Neutrophil (primary cell): Measurements from ENCODE around the gene CAPN13.

Experiments used
- H3K27ac ChIP-seq: fragments of 200-600 bp; sonication (generic); 2 replicates; pipeline ENCODE4 v1.5.1; 2016; ENCODE audit warnings: mild to moderate bottlenecking, moderate library complexity
- H3K27me3 ChIP-seq: fragments of 200-600 bp; sonication (generic); 2 replicates; pipeline ENCODE4 v1.6.0; 2016; ENCODE audit warnings: mild to moderate bottlenecking
- H3K36me3 ChIP-seq: fragments of 200-600 bp; sonication (generic); 2 replicates; pipeline ENCODE4 v1.5.1; 2017
- H3K4me1 ChIP-seq, 2 experiments: fragments of 200-600 bp in 1 of 2; sonication (generic) in 1 of 2; 1 replicate in 1 of 2; 2 replicates in 1 of 2; pipeline versions ENCODE4 v1.5.1 to v1.6.1; 2013 to 2016; ENCODE audit warnings: low read depth in 1 of 2, low read length in 1 of 2, mild to moderate bottlenecking in 1 of 2, moderate library complexity in 1 of 2; ENCODE audit not compliant: control insufficient read depth in 1 of 2, insufficient read depth in 1 of 2
- H3K4me3 ChIP-seq, 2 experiments: fragments of 200-600 bp in 1 of 2; sonication (generic) in 1 of 2; 1 replicate in 1 of 2; 2 replicates in 1 of 2; pipeline ENCODE4 v1.5.1; 2013 to 2016; ENCODE audit warnings: low read depth in 1 of 2, low read length in 1 of 2, mild to moderate bottlenecking in 1 of 2, moderate library complexity in 1 of 2
- H3K9me3 ChIP-seq: fragments of 200-600 bp; sonication (generic); 2 replicates; pipeline ENCODE4 v1.5.1; 2016
- CTCF ChIP-seq: fragments of 200-600 bp; sonication (generic); IDR thresholded peaks from 2 replicates; pipeline ENCODE4 v1.5.1; 2016; ENCODE audit warnings: antibody characterized with exemption

Gene CAPN13

DNA sequence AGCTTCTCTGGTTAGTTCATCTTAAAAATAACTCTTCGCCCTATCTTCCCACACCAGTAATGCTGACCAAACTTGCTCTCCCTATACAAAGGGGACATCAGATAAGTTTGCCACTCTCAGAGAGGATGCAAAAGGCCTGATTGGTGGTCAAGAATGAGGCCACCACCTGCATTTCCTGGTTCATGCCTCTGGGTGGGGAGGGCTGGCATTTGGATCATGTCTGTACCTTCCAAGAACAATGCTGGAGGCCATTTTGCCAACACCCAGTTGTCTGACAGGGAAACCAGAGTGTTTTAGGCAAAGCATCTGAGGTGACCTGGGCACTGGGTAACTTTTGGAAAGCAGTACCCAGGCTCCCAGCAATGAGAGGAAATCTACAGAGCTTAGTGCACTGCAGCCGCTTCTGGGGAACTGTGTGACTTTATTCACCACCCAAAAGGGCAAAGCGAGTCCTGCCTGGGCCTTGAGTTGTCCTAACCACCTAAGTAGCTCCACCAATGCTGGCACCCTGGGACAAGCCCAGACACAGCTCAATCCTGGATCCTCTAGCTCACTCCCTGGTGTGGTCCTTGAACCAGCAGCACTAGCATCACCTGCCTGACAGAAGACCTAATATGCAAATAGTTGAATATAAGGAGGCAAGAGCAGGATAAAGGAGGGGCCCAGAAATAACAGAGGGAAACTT is 35.1 kb downstream of the CAPN13 start:
- Histone ChIP-seq H3K27me3 (peaks cover 15% of the 10 kb centered on the region), H3K4me3 (no peak overlapping the region), H3K4me1 (no peaks in the 10 kb centered on the region), H3K9me3 (no peaks in the 10 kb centered on the region), H3K27ac (no peak overlapping the region), H3K36me3 (no peaks in the 10 kb centered on the region)
- TF ChIP-seq CTCF, result no peak

DNA sequence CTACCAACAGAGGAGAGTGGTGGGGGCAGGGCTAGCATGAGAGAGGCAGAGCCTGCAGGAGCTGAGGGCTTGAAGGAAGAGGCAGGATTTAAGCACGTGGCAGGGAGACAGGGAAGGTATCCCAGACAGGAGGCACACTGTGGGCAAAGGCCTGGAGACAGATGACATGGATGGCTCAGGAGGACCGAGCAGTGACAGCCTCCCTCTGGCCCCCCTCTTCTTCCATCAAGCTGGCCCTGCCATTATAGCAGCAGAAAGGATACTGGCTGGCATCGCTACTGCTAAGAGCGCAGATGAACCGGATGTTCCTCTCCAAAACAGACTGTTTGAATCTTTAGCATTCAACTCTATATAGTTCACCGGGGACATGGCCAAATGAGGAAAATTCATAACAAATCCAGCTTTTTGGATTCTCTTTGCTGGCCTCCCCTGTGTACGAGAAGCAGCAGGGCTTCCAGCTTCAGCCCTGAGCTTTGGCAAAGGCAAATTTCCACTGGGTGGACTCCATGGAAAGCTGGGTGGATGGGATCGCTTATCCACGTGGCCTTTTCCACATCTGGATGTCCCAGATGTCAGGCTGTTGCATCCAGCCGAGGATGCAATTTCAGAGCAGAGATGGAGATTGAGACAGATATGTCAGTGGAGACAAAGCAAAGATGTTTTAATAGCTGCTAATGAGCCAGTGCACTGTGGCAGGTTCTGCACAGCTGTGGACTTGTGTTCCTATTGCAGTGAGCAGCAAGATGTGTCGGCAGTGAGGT is 36.2 kb downstream of the CAPN13 start:
- no peak overlapping the region for H3K27ac ChIP-seq
- no peak overlapping the region for H3K4me3 ChIP-seq
- H3K27me3 ChIP-seq, result peaks cover 11% of the 10 kb centered on the region
- no peak for TF ChIP-seq CTCF
- H3K9me3 ChIP-seq, result no peaks in the 10 kb centered on the region
- H3K36me3 ChIP-seq, result no peaks in the 10 kb centered on the region
- no peaks in the 10 kb centered on the region for H3K4me1 ChIP-seq

DNA sequence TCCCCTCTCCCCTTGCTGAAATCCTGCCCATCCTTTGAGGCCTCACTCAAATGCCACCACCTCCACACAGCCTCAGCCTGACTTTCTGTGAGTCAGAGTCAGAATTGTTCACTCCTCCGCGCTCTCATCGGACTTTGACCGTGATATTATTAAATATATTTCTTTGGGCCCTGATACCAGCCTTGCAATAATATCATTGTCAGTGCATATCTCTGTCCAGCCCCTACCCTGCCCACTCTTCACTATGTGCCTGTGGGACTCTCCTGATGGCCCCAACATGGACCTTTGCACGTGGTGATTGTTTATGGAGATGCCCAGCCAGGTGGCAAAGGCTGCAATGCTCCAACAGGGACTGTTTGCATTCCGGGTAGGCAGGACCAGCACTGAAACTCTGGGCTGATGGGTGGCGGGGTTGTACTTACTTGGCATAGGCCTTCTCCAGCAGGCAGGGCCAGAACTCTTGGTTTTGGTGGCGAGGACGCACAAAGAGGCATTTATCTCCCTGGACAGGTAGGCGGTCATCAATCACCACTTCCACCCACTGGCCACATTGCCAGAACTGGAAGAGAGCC is 37.3 kb downstream of the CAPN13 start:
- TF ChIP-seq CTCF, result no peak
- Histone ChIP-seq H3K4me1 (no peaks in the 10 kb centered on the region), H3K4me3 (no peak overlapping the region), H3K36me3 (no peaks in the 10 kb centered on the region), H3K27ac (no peak overlapping the region), H3K9me3 (no peaks in the 10 kb centered on the region), H3K27me3 (peaks cover 1% of the 10 kb centered on the region)

- H3K4me3 ChIP-seq, result no peak overlapping the region
- no peaks in the 10 kb centered on the region for H3K36me3 ChIP-seq
- no peaks in the 10 kb centered on the region for H3K4me1 ChIP-seq
- no peak overlapping the region for H3K27ac ChIP-seq
- no peak for TF ChIP-seq CTCF
- no peaks in the 10 kb centered on the region for H3K9me3 ChIP-seq
- H3K27me3 ChIP-seq, result no peaks in the 10 kb centered on the region
These were observed 37.8 kb downstream of the CAPN13 start for GRCh38 chr2:30769481-30769780.

GRCh38 chr2:30768708-30769480 is 38.4 kb downstream of the CAPN13 start:
- no peaks in the 10 kb centered on the region for H3K4me1 ChIP-seq
- no peak for TF ChIP-seq CTCF
- no peaks in the 10 kb centered on the region for H3K36me3 ChIP-seq
- no peak overlapping the region for H3K27ac ChIP-seq
- H3K4me3 ChIP-seq, result no peak overlapping the region
- no peaks in the 10 kb centered on the region for H3K27me3 ChIP-seq
- H3K9me3 ChIP-seq, result no peaks in the 10 kb centered on the region
